Activated T-cell treated with anti-CD3 and anti-CD28 coated beads, Interleukin-2, amount 50 U/mL, for 48 hours (primary cell): ENCODE measurements around the gene SIGLEC7.
A peak's percentile ranks its signal among the peaks of the same experiment; 100 is the strongest.

Source experiments
- DNase-seq, 2 experiments: peaks; one replicate each; pipeline ENCODE4 v3.0.0-alpha.2; 2020

Gene SIGLEC7

DNA sequence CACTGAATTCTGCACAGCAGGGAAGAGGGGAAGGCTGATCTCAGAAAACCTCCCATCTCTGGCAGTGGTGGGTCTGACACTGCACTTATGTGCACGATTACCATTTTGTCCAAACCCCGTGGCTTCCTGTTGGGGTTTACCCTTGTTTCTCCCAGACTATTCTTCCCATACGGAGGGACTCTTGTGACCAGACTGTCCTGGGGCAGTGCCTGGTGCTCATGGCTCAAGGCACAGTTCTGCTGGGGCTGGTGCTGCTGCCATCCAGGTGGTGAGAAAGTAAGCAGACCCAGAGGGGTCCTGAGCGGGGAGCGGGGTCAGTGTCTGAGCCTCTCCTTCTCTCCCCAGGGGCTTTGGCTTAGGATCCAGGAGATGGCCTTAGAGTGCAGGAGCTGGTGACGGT is 22.5 kb upstream of the SIGLEC7 start:
- no peak for DNase-seq

DNA sequence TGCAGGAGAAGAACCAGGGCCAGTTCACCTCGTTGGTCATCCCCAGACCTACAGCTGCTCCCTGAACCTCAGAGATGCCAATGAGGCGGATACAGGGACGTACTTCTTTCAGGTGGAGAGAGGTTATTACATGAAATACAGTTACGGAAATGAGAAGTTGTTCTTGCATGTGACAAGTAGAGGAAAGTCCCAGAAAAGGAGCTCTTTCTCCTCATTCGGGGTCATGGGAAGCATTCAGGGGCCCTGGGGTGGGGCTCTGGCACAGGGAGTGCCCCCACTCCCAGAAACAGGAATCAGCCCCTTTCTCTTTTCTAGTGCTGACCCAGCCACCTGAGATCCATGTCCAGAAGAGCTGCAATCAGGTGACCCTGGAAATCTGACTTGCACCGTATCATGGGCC is 21.9 kb upstream of the SIGLEC7 start:
- DNase-seq: no peak

DNA sequence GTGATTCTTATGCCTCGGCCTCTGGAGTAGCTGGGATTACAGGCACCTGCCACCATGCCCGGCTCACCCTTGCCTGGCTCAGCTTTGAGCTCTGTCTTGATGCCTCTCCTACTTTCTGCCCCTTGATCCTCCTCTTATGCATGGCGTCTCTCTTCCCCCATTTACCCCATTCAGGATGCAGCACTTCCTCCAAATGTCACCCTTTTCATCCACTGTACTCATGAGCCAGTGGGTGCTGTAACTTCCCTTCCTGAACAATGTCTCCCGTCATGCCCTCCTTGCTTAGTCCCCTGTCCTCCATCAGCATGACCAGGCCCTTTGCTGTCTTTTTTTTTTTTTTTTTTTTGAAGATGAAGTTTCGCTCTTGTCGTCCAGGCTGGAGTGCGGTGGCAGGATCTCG is 20.8 kb upstream of the SIGLEC7 start:
- DNase-seq: no peak

- DNase-seq: no peak
Measured at GRCh38 chr19:51122112-51122981, 19.8 kb upstream of the SIGLEC7 start.

GRCh38 chr19:51123381-51123800 is 18.7 kb upstream of the SIGLEC7 start:
- peak in 1 of 2 experiments; percentile 44 for DNase-seq

DNA sequence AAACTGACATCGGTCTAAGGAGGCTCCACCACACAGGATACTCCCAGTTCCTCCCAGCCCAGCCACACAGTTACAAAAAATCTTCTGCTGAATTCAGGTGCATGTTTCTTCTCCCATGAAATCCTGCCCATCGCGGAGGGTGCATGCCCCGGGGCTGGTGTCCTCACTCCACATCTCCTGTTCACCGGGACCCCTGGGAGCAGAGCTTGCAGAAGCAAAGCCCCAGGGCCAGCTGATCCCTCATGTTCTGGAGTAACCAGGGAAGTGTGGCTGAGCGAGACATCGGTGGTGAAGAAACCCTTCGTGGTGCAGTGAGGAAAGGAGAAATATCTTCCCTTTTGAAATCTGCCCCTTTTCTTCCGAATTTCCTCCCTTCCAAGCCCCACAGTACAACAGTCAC is 18.3 kb upstream of the SIGLEC7 start:
- no peak for DNase-seq

DNA sequence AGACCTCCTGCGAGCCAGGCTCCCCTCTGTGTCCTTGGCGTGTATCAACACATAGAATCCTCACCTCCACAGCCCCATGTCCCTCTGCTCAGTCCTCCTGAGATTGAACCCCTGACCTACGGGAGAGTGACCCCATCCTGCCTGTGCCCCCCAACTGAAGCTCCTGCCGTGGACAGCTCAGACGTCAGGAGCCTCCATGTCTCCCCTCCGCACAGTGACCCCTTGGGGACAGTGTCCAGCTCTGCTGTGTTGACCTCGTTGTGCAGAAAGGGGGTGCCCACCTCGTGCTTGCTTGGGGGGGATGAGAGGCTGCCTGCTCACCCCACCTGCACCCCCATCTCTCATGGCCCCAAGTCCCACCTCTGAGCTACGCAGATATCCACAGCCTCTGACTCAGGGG is 17.9 kb upstream of the SIGLEC7 start:
- DNase-seq: no peak

DNA sequence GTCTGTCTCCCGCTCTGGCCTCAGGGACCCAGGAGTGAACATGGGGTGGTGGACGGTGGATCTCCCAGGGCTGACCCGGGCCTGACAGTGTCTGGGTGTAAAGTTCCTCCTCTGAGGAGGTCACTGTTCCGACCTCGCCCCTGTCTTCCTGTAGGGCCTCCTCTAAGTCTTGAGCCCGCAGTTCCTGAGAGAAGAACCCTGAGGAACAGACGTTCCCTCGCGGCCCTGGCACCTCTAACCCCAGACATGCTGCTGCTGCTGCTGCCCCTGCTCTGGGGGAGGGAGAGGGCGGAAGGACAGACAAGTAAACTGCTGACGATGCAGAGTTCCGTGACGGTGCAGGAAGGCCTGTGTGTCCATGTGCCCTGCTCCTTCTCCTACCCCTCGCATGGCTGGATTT is 17.4 kb upstream of the SIGLEC7 start, which contains the start of gene SIGLEC9:
Gene SIGLEC9, plus strand, starts transcription at position 178 of the 400 bp plus-strand sequence. Its CDS starts 69 bp downstream, at position 247.
- DNase-seq: no peak

GRCh38 chr19:51125421-51126075 is 16.6 kb upstream of the SIGLEC7 start:
- no peak for DNase-seq

GRCh38 chr19:51127032-51127431 is 15.1 kb upstream of the SIGLEC7 start:
- DNase-seq: no peak

DNA sequence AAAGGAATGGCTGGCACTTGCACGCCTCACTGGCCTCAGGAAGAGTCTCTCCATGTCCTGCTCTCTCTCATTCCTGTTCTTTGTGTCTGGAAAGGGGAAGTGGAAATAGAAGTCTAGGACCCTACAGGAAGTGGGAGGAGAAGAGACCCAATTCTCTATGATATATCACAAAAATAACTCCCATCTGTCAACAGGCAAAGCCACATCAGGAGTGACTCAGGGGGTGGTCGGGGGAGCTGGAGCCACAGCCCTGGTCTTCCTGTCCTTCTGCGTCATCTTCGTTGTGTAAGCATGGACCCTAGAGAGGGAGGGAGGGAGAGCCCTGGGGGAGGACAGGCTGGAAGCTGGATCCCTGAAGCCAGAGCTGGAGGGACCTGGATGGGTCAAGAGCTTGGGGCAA is 14.3 kb upstream of the SIGLEC7 start:
- DNase-seq: peak; percentile 45 to 52

DNA sequence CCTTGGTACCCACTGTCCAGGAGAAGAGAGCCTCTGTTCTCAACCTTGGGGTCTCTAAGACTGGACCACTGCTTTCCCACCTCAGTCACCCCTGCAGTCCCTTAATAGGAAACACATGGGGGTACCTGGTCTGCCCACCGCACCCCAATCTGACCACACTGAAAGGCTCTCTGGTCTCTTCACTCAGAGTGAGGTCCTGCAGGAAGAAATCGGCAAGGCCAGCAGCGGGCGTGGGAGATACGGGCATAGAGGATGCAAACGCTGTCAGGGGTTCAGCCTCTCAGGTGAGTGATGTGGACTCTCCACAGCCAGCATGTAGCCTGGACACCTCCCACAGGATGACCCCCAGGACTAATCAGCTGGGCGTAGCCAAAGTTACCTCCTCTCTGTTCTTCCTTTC is 13.9 kb upstream of the SIGLEC7 start:
- no peak for DNase-seq

DNA sequence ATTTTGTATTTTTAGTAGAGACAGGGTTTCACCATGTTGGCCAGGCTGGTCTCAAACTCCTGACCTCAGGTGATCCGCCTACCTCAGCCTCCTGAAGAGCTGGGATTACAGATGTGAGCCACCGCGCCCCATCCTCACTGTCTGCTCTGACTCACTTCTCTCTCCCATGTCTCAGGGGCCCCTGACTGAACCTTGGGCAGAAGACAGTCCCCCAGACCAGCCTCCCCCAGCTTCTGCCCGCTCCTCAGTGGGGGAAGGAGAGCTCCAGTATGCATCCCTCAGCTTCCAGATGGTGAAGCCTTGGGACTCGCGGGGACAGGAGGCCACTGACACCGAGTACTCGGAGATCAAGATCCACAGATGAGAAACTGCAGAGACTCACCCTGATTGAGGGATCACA is 12.4 kb upstream of the SIGLEC7 start:
- no peak for DNase-seq

DNA sequence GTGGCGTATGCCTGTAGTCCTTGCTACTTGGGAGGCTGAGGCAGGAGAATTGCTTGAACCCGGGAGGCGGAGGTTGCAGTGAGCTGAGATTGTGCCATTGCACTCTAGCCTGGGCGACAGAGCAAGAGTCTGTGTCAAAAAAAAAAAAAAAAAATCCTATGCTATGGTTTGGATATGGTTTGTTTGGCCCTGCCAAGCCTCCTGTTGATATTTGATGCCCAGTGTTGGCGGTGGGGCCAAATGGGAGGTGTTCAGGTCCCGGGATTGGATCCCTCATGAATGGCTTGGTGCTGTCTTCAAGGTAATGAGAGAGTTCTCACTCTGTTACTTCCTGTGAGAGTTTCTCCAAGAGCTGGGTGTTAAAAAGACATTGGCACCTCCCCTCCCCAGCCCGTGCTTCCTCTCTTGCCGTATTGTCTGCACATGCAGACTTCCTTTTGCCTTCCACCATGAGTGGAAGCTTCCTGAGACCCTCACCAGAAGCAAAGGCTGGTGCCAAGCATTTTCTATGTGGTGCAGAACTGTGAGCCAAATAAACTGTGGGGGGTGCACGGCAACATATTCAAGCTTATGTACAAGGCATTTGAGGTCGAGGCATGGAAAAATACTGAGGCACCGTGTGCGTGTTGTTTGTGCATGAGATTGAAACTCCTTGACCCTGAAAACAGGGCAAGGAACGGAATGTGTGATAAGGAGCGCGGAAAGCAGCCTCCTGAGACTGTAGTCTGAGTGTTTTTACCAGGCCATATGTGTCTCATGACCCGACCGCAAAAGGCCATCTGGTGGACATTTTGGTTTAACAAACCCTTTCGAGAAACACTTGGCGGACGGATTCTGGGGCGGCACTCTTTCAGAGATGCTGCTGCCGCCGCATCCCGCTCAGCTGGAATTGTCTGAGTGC is 10.1 kb upstream of the SIGLEC7 start:
- peak; percentile 49 for DNase-seq

DNA sequence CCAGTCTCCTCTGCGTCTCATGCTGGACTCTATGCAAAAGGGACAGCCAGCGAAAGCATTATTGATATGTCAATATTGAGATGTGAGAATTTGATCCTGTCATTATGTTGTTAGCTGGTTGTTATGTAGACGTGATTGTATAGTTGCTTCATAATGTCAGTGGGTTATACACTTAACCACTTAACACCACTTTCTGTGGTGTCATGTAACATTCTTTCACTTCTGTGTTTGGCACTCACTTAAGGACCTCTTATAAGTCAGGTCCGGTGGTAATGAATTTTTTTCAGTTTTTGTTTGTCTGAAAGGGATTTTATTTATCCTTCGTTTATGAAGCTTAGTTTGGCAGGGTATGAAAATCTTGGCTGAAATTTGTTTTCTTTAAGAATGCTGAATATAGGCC is 7.1 kb upstream of the SIGLEC7 start:
- no peak for DNase-seq

GRCh38 chr19:51135986-51136762 is 5.9 kb upstream of the SIGLEC7 start:
- no peak for DNase-seq

DNA sequence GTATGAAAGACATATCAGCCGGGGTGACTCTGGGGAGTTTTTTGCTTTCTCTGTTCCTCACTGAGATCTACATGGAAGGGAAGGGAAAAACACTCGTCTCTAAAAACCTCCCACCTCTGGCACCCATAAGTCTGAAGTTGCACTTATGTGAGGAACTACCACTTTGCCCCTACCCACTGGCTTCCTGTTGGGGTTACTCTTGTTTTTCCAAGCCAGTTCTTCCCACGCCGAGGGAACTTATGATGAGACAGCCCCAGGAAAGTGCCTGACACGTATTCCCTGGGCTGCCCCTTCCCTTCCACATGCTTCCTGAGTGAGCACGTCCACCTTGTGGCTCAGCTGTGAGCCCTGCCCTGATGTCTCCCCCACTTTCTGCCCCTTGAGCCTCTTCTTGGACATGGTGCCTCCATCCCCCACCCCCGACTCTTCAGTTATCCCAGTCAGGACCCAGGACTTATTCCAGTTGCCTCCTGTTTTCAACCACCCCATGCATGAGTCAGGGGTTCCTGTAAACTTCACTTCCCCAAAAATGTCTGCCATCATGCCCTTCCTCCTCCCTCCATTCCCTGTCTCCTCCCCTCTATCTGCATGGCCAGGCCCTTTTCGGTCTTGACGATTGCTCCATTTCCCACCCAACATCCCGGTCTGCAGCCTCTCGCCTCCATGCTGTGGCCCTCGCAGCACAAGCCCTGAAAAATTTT is 5.1 kb upstream of the SIGLEC7 start:
- DNase-seq: no peak

DNA sequence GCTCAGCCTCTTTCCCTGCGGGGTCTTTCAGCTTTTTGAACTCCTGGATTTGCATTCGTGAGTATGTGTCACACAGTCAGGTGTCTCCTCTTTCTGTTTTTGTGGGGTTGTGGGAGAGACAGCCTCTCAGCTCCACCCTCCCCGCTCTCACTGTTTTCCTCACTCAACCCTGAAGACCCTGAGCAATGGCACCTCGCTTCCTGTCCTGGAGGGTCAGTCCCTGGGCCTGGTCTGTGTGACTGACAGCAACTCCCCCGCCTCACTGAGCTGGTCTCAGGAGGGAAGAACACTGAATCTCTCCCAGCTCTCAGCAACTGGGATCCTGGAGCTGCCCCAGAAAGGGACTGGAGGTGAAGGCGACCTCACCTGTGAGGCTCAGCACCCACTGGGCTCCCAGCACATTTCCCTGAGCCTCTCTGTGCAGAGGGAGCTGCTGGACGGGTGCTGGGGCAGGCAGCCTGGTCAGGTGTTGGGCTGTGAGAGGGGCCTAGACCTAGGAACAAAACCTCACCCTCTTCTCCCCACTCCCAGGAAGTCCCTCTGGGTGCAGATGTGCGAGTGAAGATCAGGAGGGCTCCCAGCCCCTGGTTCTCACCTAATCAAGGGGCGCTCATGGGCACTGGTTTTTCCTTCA is 4.2 kb upstream of the SIGLEC7 start:
- no peak for DNase-seq

- no peak for DNase-seq
Measured at GRCh38 chr19:51138549-51138979, 3.5 kb upstream of the SIGLEC7 start.

GRCh38 chr19:51139299-51140014 is 2.6 kb upstream of the SIGLEC7 start:
- peak in 1 of 2 experiments; percentile 0 for DNase-seq
